ENCODE results near the gene ZNF385A. TPM values are rescaled to one million over a fixed set of nuclear protein-coding genes. Genes with fewer than 3 reads are reported as not detected.

ZNF385A gene
- total RNA-seq, 2 experiments from 2014 or later: 0.38 to 1.2 TPM

GRCh38 chr12:54388237-54389133 lies 4.0 kb upstream of the ZNF385A start:
- Mint-ChIP-seq H3K27me3 (no peaks in the 10 kb centered on the region), H3K4me3 (no peak overlapping the region), H3K4me1 (peaks cover 15% of the 10 kb centered on the region), H3K27ac (no peak overlapping the region), H3K9me3 (no peaks in the 10 kb centered on the region), H3K36me3 (ENCODE audit: low read depth) (peaks cover 10% of the 10 kb centered on the region)
- POLR2A ChIA-PET: interaction anchor here (2.8 kb wide), 1 partner anchor 11 kb away, joined by 7 read pairs; no protein-coding TSS in a partner anchor
- no peak for DNase-seq
- CTCF ChIA-PET: interaction anchor here (0.6 to 2.6 kb wide), 7 partner anchors 7 to 51 kb away, joined by 3 to 19 read pairs (median 4); no protein-coding TSS in a partner anchor

DNA sequence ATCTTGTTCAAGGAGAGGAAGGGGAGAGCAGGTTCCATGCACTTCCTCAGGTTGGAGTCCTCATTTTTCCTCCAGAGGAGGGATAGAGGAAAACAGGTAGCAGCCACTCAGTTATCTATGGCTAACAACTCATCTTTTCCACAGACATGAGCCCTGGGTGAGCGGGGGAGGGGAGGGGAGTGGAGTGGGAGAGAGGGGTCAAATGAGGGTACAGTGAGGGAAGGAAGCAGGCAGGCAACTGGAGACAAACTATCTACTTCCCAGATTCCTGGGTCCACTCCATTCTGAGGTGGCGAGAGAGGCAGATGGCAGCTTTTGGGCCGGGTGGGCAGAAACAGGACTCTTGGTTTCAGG lies 2.6 kb upstream of the ZNF385A start:
- peaks cover 5% of the 10 kb centered on the region for H3K36me3 Mint-ChIP-seq (ENCODE audit: low read depth)
- H3K27me3 Mint-ChIP-seq: no peaks in the 10 kb centered on the region
- no peak for DNase-seq
- peaks cover 16% of the 10 kb centered on the region for H3K4me1 Mint-ChIP-seq
- H3K9me3 Mint-ChIP-seq: no peaks in the 10 kb centered on the region
- ChIA-PET CTCF (interaction anchor here (0.9 to 2.6 kb wide), 5 partner anchors 12 to 52 kb away, joined by 3 to 19 read pairs (median 3); no protein-coding TSS in a partner anchor), POLR2A (interaction anchor here (1.0 to 2.8 kb wide), 3 partner anchors 12 to 107 kb away, joined by 3 to 7 read pairs (median 3); partner anchors contain the start of gene CBX5)
- no peak overlapping the region for H3K27ac Mint-ChIP-seq
- H3K4me3 Mint-ChIP-seq: no peak overlapping the region

- Mint-ChIP-seq H3K27ac (no peak overlapping the region), H3K4me1 (peaks cover 11% of the 10 kb centered on the region), H3K9me3 (no peaks in the 10 kb centered on the region), H3K36me3 (ENCODE audit: low read depth) (peaks cover under 1% of the 10 kb centered on the region), H3K27me3 (no peaks in the 10 kb centered on the region), H3K4me3 (no peak overlapping the region)
- POLR2A ChIA-PET: interaction anchor here (1.0 to 2.8 kb wide), 3 partner anchors 13 to 107 kb away, joined by 3 to 7 read pairs (median 3); partner anchors contain the start of gene CBX5
- CTCF ChIA-PET: interaction anchor here (0.9 to 2.6 kb wide), 6 partner anchors 13 to 61 kb away, joined by 3 to 19 read pairs (median 3); partner anchors contain the start of gene COPZ1
- DNase-seq: no peak
Measured at GRCh38 chr12:54386403-54387113, 2.0 kb upstream of the ZNF385A start.

- H3K9me3 Mint-ChIP-seq: no peaks in the 10 kb centered on the region
Measured at GRCh38 chr12:54385251-54385914, 850 bp upstream of the ZNF385A start.

DNA sequence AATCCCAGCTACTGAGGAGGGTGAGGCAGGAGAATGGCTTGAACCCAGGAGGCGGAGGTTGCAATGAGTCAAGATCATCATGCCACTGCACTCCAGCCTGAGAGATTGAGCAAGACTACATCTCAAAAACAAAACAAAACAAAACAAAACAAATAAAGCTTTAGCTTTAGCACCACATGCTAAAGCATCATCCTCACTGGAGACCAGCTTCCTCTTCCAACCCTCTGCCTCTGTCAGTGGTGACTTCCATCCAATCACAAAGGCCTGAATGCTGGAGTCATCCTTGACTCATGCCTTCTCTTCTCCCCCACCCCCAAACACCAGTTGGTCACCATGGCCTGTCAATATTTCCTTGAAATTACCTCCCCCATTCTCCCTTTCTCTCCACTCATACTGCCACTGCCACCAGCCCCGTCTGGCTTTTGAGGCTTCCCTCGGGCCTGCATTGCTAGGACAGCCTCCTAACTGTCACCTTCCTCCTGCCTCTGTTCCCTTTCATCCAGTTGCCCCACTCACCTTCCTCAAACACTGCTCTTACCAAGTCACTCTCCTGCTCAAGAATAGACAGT lies 1.4 kb downstream of the ZNF385A start:
- Mint-ChIP-seq H3K4me3 (no peak overlapping the region), H3K9me3 (no peaks in the 10 kb centered on the region), H3K4me1 (peaks cover 16% of the 10 kb centered on the region), H3K27me3 (peaks cover 3% of the 10 kb centered on the region), H3K36me3 (ENCODE audit: low read depth) (no peaks in the 10 kb centered on the region), H3K27ac (no peak overlapping the region)
- no peak for DNase-seq
- ChIA-PET POLR2A (interaction anchor here (1.1 kb wide), 1 partner anchor 96 kb away, joined by 3 read pairs; no protein-coding TSS in a partner anchor), CTCF (interaction anchor here (0.8 to 5.0 kb wide), 7 partner anchors 10 to 163 kb away, joined by 3 to 39 read pairs (median 4); partner anchors contain the start of gene COPZ1)

More at GRCh38 chr12:54385251-54385914, 850 bp upstream of the ZNF385A start:
- DNase-seq: no peak
- Mint-ChIP-seq H3K4me1 (peaks cover 10% of the 10 kb centered on the region), H3K27me3 (no peaks in the 10 kb centered on the region), H3K4me3 (no peak overlapping the region), H3K36me3 (ENCODE audit: low read depth) (no peaks in the 10 kb centered on the region), H3K27ac (no peak overlapping the region)
- ChIA-PET CTCF (interaction anchor here (0.9 to 1.8 kb wide), 4 partner anchors 14 to 134 kb away, joined by 3 to 8 read pairs (median 4); partner anchors contain the start of gene COPZ1), POLR2A (interaction anchor here (2.8 kb wide), 1 partner anchor 14 kb away, joined by 7 read pairs; no protein-coding TSS in a partner anchor)

DNA sequence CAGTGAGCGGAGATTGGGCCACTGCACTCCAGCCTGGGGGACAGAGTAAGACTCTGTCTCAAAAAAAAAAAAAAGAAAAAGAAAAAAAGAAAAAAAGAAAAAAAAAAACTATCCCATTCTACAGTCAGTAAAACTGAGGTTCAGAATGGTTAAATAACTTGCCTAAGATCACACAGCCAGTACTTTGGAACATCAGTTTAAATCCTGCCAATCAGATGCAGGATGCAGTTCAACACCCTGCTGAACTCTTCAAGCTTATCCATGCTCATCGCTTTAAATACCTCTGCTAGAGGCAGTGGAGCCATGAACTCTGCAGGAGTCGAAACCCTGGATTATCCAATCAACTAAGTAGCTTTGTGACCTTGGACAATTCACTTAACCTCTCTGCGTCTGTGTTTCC lies 3.4 kb downstream of the ZNF385A start:
- Mint-ChIP-seq H3K4me1 (peaks cover 16% of the 10 kb centered on the region), H3K4me3 (no peak overlapping the region), H3K9me3 (no peaks in the 10 kb centered on the region), H3K36me3 (ENCODE audit: low read depth) (no peaks in the 10 kb centered on the region), H3K27me3 (peaks cover 3% of the 10 kb centered on the region), H3K27ac (no peak overlapping the region)
- ChIA-PET POLR2A (interaction anchor here (3.5 kb wide), 1 partner anchor 23 kb away, joined by 12 read pairs; no protein-coding TSS in a partner anchor), CTCF (interaction anchor here (0.7 to 5.0 kb wide), 19 partner anchors 8 to 167 kb away, joined by 3 to 39 read pairs (median 7); partner anchors contain the start of gene COPZ1)
- DNase-seq: no peak

DNA sequence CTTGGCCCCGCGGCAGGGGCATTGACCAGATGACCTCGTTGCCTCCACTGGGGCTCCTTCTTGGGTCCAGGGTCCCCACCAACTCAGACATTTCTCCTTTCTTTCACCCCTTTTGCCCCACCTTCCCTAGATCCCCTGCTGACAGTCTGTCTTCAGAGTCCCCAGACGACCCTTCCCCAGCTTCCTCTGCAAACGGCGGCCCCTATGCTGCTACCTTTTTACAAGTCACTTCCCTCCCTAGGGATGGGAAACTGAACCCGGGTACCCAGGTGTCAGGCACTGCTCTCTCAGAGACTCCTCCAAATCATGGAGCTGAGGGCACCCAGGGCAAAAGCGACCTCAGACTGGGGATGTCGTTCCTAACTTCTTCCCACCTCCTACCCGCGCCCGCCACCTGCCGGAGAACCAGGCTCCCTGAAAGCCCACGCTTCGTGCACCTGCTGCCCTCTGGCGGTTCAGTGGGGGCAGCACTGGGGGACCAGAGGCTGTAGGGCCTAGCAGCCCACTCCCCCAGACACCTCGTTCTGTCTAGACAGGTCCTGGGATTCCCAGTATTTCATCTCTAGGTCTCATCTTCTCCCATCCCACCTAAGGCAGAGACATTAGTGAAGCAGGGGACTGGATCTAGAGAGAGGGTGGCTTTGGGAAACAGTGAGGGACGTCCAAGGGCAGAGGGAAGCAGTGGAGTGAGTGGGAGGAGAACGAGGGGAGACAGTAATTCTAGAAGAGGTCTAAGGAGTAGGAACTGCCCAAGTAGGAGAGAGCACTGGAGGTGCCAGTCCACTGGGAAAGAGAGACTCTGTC lies 4.9 kb downstream of the ZNF385A start:
- peaks cover 3% of the 10 kb centered on the region for H3K27me3 Mint-ChIP-seq
- H3K4me3 Mint-ChIP-seq: peak overlapping the region; percentile 22
- no peak overlapping the region for H3K27ac Mint-ChIP-seq
- no peaks in the 10 kb centered on the region for H3K9me3 Mint-ChIP-seq
- ChIA-PET POLR2A (interaction anchor here (1.0 to 3.5 kb wide), 6 partner anchors 21 to 165 kb away, joined by 3 to 12 read pairs (median 4); no protein-coding TSS in a partner anchor), CTCF (interaction anchor here (0.5 to 5.0 kb wide), 50 partner anchors 9 to 771 kb away, joined by 3 to 39 read pairs (median 4); partner anchors contain the start of genes COPZ1 and NCKAP1L)
- peaks cover 25% of the 10 kb centered on the region for H3K4me1 Mint-ChIP-seq
- peak; percentile 90 for DNase-seq
- H3K36me3 Mint-ChIP-seq (ENCODE audit: low read depth): no peaks in the 10 kb centered on the region

DNA sequence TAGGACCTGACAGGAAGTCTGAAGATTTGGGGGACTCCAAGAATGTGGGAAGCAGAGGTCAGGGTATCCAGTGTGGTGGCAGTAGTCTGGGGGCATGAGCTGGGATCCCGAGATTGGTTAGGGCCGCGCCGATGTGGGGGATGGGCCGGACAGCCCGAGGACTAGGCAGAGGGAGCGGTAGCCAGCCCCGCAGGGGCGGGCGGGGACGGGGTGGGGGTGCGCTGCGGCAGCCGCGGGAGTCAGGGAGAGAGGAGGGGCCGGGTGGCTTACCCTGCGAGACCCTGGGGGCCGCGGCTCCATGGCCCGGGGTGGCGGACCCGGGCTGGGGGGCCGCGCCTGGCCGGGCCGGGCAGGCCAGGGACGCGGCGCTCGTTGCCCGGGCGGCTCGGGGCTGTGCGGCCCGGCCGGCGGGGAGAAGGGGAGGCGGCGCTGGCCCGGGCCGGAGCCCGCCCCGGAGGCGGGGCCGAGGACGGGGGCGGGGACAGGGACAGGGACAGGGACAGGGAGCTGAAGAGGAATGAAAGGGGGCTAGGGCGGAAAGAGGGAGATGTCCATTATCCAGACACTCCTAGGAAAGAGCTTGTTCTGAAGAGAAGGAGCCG lies 5.6 kb downstream of the ZNF385A start:
- H3K4me1 Mint-ChIP-seq: peaks cover 31% of the 10 kb centered on the region
- H3K27me3 Mint-ChIP-seq: peaks cover 3% of the 10 kb centered on the region
- no peak overlapping the region for H3K27ac Mint-ChIP-seq
- no peaks in the 10 kb centered on the region for H3K36me3 Mint-ChIP-seq (ENCODE audit: low read depth)
- no peaks in the 10 kb centered on the region for H3K9me3 Mint-ChIP-seq
- DNase-seq: no peak
- CTCF ChIA-PET: interaction anchor here (0.5 to 5.0 kb wide), 42 partner anchors 8 to 771 kb away, joined by 3 to 39 read pairs (median 4); partner anchors contain the start of genes COPZ1 and NCKAP1L
- POLR2A ChIA-PET: interaction anchor here (1.2 to 3.5 kb wide), 4 partner anchors 20 to 164 kb away, joined by 4 to 12 read pairs (median 5); no protein-coding TSS in a partner anchor
- H3K4me3 Mint-ChIP-seq: no peak overlapping the region

- ChIA-PET POLR2A (interaction anchor here (2.2 to 3.5 kb wide), 2 partner anchors 19 to 163 kb away, joined by 5 to 12 read pairs; no protein-coding TSS in a partner anchor), CTCF (interaction anchor here (0.9 to 5.0 kb wide), 7 partner anchors 10 to 83 kb away, joined by 3 to 39 read pairs (median 4); partner anchors contain the start of gene COPZ1)
- no peaks in the 10 kb centered on the region for H3K9me3 Mint-ChIP-seq
- peaks cover 35% of the 10 kb centered on the region for H3K4me1 Mint-ChIP-seq
- no peaks in the 10 kb centered on the region for H3K36me3 Mint-ChIP-seq (ENCODE audit: low read depth)
- H3K27me3 Mint-ChIP-seq: peaks cover 3% of the 10 kb centered on the region
- no peak overlapping the region for H3K27ac Mint-ChIP-seq
- DNase-seq: no peak
- H3K4me3 Mint-ChIP-seq: no peak overlapping the region
Measured at GRCh38 chr12:54377797-54378515, 6.6 kb downstream of the ZNF385A start.

DNA sequence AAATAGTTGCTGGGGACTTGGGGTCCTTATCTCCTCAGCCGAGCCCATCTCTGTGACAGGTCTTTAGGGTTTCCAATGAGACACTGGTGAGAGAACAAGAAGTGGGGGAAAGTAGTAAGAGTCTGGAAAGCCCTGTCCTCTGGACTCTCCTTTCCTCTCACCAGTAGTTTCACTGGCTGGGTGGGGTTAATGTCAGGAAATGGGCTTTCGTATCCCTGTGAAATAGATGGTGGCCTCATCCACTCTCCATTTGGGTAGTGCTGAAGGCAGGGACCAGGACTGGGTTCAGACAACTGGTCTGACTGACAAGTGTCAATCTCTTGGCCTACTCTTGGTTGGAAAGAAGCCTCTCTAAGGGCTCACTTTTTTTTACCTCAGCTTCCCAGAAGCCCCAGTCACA lies 7.5 kb downstream of the ZNF385A start:
- no peak overlapping the region for H3K27ac Mint-ChIP-seq
- no peak for DNase-seq
- no peaks in the 10 kb centered on the region for H3K36me3 Mint-ChIP-seq (ENCODE audit: low read depth)
- ChIA-PET POLR2A (interaction anchor here (0.6 kb wide), 1 partner anchor 36 kb away, joined by 4 read pairs; no protein-coding TSS in a partner anchor), CTCF (interaction anchor here (0.9 to 1.0 kb wide), 2 partner anchors 40 to 86 kb away, joined by 3 to 4 read pairs; no protein-coding TSS in a partner anchor)
- H3K27me3 Mint-ChIP-seq: peaks cover 3% of the 10 kb centered on the region
- no peaks in the 10 kb centered on the region for H3K9me3 Mint-ChIP-seq
- H3K4me3 Mint-ChIP-seq: no peak overlapping the region
- H3K4me1 Mint-ChIP-seq: peaks cover 41% of the 10 kb centered on the region

Data from activated CD4-positive, alpha-beta memory T cell treated with anti-CD3 and anti-CD28 coated beads, Interleukin-2, amount 10 ng/mL, durations not matched to agents 7 days and 5 days (primary cell).